HL-60/S4 treated with phorbol 12-myristate 13-acetate at 8.2 ng/mL for 4 days and 3 days (cell line): ENCODE data around the gene CRB1.

Experiments used
- in situ Hi-C: fragments of 300-500 bp; cut with MboI; formaldehyde crosslinking; loops from 2 replicates; pipeline ENCODE4 v1.15.0; 2022; ENCODE audit warnings: low sequenced_read_pairs

The CRB1 gene

DNA sequence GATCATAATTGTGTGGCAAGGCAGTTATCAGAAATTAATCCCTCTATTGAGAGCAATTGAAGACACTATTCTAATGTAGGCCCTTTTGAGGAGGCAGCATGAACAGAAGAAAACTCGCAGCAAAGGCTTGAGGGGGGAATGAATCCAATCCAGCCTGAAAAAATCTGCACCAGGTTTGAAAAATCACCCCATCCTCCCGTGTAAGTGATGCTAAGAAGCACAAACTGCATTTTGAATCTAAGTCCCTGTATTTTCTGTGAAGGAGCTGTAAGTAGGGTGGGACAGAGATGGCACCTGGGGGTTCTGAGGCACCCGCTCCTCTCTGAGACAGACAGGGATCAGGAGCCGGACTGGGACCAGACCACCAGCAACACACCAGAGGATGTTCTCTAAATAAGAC lies at the start of gene CRB1:
CRB1 (plus strand) TSS at position 241 of the 400 bp plus-strand sequence. CDS start 161 bp downstream, outside the sequence.
- in situ Hi-C loops: no loop called here

DNA sequence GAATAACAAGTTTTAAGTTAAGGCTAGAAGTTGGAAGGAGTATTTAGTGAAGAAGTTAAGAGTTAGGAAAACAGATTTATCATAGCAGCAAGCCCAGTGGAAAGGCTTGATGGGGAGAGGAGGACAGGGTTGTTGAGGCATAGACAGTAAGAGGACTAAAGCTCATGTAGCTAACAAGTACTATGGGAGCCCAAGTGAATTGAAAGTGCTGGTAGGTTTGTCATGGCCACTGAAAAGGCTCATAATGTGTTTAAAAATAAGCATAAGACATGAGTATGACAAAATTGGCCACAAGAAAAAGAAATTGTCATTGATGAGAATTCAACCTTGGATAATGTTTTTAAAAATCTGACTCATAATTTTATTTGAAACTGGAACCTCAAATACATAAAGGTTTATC lies 49.2 kb upstream of the CRB1 start:
- in situ Hi-C loops: no loop called here

DNA sequence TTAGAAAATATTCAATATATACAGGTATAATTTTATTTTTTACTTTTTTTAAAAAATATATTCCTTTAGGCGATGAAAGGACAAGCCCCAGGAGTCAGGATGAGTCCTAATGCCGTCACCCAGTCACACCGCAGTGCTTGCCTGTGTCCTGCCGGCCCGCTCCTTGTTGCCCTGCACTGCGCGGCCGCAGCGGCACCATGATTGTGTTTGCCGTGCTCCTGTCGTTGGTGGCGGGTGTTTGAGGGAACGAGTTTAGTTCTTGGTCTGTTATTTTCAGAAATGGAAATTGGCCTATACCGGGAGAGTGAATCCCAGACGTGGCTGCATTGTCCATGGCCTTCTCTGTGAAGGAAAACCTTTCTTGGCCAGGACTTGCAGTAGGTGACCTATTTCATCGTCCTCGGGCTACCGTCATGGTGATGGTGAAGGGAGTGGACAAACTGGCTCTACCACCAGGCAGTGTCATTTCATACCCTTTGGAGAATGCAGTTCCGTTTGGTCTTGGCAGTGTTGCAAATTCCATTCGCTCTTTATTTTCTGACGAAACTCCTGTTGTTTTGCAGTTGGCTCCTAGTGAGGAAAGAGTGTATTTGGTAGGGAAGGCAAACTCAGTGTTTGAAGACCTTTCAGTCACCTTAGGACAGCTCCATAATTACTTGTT lies 45.9 kb upstream of the CRB1 start:
- in situ Hi-C loops: no loop called here

DNA sequence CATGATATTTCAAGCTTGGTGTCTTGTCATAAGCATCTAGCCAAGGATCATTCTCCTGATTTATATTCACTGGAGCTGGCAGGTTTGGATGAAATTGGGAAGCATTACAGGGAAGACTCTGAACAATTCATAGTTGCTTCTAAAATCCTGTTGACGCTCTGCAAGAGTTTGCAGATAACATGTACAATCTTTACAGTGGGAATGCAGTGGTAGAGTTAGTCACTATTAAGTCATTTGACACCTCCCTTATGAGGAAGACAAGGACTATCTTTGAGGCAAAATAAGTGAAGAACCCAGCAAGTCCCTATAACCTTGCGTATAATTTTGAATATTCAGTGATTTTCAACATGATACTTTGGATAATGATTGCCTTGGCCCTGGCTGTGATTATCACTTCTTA lies 45.3 kb upstream of the CRB1 start:
- in situ Hi-C loops: no loop called here

DNA sequence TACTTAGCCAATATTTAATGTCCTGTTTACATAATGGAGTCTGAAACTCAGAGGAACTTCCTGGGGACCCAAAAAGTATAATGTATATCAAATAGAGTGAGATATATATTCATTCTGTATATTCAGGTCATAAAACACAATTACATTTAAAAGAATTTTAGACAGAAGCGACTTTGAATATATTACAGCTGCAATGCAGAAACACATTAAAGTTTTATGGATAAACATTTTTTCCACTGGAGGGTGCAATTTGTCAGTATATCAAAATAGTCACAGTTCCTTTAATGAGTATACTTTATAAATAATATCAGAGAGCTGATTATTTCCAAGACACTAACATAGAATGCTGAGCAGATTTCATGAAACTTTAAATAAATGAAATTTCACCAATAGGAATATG lies 43.9 kb upstream of the CRB1 start:
- in situ Hi-C loops: no loop called here

DNA sequence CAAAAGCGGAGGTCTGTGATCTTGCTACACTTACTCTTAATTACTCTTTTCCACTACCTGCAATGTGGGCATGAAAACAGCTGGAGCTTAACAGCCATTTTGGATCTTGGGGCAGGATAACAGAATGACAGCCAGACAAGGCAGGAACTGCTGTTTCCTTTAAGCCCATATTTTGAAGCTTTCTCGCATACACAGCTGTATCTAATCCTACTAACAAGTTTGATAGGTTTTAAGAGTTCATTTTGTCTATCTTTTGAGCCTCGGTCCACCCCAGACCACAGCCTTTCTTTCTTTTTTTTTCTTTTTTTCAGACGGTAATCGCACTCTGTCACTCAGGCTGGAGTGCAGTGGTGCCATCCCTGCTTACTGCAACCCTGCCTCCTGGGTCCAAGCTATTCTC lies 42.4 kb upstream of the CRB1 start:
- in situ Hi-C loops: no loop called here

DNA sequence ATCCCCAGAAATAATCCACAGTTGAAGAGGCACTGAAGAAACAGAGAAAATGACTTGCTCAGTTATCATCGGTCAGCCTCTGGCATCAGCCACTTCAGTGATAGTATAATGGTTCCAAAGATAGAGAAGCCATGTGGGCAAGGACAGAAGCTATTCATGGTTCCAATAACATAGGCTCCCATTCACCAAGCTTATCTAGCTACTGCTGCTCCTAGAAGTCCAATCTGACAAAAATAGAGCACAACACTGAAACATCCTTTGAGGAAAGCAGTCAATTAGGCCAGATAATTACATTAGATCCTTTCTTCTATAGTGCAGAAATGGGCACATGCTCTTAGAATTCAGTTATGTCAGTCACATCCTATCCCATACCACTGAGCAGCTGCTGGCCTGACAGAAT lies 33.5 kb upstream of the CRB1 start:
- in situ Hi-C loops: no loop called here

DNA sequence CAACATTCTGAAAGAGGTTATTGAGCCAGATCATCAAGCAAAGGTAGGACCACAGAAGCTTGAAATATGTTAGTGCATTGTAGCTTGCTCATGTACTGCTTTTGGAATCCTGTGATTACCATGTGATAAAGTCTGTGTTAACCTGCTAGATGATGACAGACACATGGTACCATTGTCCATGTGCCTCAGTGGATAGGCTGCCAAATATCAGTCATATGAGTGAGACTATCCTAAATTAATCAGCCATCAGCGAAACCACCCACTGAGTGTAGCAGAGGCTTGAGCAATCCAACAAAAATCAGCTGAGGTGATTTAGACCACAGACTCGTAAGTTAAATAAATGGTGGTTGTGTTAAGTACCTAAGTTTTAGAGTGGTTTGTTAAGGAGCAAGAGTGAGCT lies 32.7 kb upstream of the CRB1 start:
- in situ Hi-C loops: no loop called here

DNA sequence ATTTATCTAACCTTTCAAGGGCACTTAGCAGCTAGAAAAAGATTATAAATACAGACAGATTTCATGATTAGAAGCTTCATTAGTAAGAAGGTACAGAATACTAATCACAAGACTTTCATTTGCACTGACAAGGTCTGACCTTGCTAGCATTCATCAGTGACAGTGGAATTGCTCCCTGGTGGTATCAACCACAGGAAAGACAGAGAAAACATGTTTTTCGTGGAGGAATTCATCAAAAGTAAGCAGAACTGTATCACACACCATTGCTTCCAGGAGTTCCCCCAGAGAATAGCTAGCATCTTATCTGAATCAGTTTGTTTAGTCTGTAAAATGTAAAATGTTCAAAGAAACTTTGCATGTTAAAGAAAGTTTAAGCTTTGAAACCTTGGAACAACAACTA lies 20.6 kb upstream of the CRB1 start:
- in situ Hi-C loops: no loop called here

DNA sequence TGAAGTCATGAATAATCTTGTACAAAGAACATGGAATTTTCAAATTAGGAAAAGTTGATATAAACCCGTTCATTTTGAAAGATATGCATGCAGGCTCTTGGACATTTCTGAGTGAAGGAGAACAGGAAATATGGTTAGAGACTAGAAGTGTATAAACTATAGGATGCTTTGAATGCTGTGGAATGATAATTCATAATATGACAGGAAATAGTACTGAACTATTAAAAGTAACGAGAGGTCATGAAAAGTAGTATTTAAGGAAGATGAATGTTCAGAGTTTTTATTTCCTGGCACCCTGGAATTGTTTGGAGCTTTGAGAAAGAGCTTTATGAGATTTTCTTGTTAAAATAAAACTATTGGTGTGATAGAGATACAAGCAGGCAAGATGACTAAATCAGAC lies 18.7 kb upstream of the CRB1 start:
- in situ Hi-C loops: no loop called here

DNA sequence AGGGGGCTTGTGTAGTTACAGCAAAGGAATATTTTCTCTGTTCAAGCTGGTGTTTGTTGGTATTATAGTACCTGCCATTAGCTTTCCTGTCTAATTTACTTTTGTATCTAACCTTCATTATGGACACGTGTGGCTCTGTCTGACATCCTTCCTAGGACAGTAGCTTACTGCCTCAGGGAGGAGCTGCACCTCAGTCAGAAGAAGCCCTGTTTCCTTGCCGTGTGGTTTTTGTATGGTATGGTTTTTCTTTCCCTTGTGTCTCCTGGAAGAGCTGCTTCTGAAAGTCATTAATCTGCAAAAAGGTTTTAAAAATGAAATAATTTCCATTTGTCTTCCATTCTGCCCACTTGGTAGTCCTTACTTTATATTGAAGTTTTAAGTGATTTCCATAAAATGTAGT lies 17.4 kb upstream of the CRB1 start:
- in situ Hi-C loops: no loop called here

DNA sequence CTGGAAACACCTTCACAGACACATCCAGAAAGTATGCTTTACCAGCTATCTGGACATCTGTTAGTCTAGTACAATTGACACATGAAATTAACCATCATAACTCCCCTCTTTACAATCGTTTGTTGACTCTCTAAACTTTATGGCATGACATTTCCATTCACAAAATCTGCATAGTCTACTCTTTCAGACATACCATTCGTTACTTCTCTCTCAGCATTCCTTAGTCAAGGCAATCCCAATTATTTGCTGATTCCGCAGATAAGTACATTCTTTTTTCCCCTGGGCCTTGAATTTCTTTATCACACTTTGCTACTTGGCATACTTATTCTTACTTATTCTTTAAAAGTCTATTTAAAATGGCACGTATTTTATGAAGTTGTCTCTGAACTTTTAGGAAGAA lies 15.1 kb upstream of the CRB1 start:
- in situ Hi-C loops: no loop called here

DNA sequence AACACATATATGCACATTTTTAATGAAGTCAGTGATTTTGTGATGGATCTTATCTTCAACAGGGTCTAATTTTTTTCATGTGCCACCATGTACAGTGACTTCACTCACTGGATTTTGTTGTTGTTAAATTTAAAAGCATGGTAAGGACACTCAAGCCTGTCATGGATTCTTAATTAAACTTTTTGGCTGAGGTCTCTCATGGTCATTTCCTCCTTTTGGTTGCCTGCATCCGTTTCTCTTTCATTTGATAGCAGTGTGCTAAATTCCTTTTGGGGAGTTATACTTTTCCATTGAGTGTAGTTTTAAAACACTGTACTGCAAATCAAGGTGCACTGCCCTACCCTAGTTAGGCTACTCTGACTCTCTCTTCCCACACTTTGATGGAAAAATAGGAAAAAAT lies 13.2 kb upstream of the CRB1 start:
- in situ Hi-C loops: no loop called here

DNA sequence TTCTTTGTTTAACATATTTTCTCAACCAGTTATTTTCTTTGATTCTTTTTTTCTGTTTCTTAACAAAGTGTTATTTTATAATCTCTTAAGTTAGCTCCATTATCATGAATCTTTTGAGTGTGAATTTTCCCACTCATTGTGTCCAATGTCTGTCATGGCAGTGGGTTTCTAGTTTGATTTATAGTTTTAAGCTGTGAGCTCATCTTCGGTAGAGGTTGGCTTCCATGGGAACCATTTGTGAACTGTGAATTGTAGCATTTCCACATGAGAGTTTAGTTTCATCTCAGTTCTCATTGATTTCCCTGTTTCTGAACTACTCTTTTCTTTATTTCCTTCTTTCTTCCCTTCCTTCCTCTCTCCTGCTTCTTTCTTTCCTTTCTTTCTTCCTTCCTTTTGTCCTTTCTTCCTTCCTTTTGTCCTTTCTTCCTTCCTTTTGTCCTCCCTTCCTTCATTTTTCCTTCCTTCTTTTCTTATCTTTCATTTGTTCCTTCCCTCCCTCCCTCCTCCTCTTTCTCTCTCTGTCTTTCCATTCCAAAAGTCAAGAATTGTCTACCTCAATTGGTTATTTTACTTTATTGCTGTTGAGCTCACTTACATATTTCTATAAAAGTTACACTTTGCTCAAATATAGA lies 3.0 kb upstream of the CRB1 start:
- in situ Hi-C loops: no loop called here

DNA sequence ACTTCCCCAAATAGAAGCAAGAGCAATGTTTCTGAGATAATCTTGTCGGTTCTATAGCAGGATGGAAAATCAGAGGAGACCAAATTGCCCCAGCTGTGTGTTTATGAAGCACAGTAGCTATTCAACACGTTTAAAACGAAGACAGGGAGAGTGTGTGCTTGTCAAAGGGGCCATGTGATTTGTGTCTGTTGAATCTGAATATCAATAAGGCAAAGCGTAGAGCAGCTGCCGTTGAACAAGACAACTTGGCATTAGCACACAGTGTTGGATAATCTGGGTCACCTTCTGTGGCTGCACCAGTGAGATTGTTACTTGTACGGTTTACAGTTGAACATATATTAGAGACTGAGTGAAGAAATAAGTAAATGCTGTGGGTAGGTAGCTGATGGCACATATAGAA lies 1.0 kb downstream of the CRB1 start:
- in situ Hi-C loops: no loop called here

DNA sequence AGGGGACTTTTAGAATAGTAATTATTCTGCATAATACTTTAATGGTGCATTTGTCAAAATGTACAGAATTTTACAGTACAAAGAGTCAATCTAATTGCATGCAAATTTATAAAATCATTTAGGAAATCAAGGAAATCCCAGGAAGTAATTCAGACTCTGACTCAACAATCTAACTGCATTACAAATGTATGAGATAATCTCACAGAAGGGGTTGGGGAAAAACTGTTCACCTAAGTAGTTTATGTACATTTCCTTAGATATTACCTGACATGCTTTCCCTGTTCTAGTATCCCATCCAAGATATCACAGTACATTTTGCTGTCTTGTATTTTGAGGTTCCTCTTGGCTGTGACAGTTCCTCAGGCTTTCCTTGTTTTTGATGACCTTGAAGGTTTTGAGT lies 4.7 kb downstream of the CRB1 start:
- in situ Hi-C loops: no loop called here

DNA sequence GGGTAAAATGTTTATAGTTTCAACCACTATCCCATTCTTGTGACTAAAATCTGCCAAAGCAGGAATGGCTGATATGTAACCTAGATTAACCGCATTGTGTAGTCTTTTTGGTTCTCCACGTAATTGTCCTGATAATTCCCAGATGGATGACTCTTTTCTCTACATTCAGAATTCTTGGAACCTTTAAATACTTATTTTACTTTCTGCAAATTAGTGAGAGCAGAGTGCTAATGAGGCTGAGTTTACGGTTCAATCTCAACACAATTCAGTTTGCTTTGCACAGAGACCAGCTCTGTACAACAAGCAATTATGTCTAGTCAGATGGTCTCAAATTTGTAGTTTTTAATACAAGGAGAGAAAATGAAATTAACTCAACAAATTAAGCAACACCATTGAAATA lies 9.1 kb downstream of the CRB1 start:
- in situ Hi-C loops: no loop called here

DNA sequence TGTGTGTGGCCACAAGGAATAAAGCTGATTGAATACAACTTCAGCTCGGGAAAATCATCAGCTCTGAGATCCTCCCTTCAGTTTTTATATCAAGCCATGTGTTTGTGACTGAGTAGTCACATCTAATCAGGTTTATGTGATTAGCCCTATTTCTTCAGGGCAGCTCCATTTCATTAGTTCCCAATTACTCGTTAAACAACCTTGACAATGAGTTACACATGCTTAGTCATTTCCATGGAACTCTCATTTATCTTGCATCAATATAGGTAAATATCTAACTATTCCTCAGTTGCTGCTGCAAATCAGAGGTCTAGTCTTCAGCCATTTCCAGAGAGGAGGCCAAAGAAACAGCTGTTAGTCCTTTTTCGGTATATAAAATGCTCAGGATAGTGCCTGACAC lies 16.3 kb downstream of the CRB1 start:
- in situ Hi-C loops: no loop called here

DNA sequence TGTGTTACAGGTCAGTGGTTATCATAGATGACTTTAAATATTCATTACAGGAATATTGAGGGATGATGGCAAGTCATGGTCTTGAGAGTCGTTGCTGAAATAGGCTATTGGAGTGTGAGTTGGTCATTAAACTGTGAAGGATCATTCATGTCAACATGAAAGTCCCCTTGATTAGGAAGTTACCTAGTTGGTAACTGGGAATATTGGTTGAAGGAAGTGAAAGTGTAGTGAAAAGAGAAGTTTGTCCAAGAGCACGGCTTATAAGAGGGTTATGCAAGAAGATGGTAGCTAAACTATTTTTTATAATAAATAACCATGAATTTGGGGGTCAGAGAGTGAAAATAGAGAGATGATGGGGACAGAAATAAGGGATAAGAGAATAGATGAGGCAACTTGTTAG lies 16.9 kb downstream of the CRB1 start:
- in situ Hi-C loops: no loop called here

DNA sequence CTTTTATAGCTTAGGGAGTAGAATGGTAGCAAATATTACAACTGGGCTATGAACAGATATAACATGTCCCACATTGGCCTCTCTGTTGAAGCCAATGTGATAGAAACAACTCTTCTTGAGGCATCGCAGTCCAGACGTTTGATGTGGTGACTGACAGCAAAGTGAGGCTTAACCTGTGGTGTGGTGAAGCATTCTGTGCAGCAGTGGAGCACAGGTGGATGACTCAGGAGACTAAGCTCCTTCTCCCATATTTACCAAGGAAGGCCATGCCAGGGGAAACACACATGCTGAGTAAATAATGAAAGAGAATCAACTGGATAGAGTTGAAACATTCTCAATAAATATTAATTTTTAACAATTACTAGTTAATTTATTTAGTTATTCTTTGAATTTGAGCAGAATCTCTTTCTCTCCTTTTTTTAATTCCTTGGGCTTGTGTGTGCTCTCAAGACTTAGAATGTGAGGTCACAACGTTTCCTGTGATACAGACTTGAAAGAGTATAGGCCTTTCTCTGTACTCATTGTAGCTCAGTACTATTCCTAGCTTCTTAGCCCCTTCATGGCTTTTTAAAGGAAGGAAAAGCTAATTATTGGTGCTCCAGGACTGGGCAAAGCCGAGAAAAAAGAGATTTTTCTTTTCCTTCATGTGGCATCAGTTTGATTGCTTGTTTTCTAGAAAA lies 17.6 kb downstream of the CRB1 start:
- in situ Hi-C loops: no loop called here

DNA sequence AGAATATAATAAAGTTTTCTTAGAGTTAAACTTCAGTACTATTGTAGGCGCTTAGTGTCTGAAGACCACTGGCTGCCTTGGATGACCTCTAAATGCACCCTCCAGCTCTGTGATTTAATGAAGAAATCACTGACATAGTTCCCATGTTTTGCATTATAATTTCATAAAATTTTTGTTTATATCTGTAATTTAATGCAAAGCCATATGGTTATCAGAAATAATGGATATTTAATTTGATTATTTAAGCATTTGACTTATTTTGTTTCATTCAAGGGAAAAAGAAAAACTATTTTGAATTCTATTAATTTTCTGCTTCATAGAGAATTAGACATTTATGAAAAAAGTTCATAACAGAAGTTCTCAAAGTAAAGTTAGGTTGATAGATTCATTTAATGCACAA lies 18.6 kb downstream of the CRB1 start:
- in situ Hi-C loops: no loop called here

DNA sequence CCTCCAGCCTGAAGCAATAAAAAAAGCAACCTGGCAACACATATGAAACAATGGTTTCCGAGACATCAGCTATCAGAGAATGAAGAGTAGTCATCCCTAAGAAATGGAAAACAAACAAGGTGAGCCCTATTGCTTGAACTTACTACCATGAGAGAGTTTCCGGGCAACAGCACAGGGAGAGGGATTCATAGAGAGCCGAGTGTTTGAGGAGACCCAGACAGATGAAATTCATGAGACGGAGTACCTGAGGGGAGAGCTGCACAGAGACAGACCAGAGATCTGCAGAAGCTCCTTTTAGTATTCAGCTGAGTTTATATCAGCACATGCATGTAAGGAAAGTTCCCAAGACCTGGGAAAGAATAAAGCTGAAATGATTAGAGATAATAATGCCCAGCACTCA lies 19.8 kb downstream of the CRB1 start:
- in situ Hi-C loops: no loop called here

DNA sequence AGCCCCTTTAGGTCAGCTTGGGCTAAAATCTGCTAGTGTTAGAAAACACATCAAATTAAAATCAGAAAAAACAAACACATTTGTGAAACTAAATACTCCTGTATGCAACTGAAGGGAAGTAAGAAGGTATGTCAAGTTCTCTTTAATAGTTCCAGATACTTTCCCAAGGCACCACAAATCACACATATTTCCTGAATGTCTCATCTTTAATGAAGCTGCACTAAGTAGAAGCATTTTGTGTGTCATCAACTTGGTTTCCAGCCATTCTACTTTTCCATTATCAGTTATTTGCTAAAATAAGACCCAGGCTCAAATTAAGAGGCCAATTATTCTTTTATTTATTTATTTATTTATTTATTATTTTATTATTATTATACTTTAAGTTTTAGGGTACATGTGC lies 34.7 kb downstream of the CRB1 start:
- in situ Hi-C loops: no loop called here
